Stimulated activated naive CD4-positive, alpha-beta T cell treated with Interleukin-2 at 50 U/mL for 16 hours (primary cell): ENCODE data around the gene MSRB3.
"Not testable (repeated sequence)": the region's sequence is repeated elsewhere in the genome, so short reads cannot be mapped to it uniquely, and the experiment has no call there.

ENCODE experiments used
- DNase-seq: peaks from one replicate; lab custom pipeline; 2025; lab: John Stamatoyannopoulos, UW

MSRB3 gene

GRCh38 chr12:65292241-65292640, 13.8 kb downstream of the MSRB3 start:
- no peak for DNase-seq

GRCh38 chr12:65293735-65294134, 15.3 kb downstream of the MSRB3 start:
- DNase-seq = no peak

- no peak for DNase-seq
Observed at GRCh38 chr12:65294641-65295262, 16.3 kb downstream of the MSRB3 start.

GRCh38 chr12:65296508-65297265, 18.2 kb downstream of the MSRB3 start:
- DNase-seq = no peak

- no peak for DNase-seq
Observed at GRCh38 chr12:65300097-65300496, 21.6 kb downstream of the MSRB3 start.

GRCh38 chr12:65300679-65301349, 22.3 kb downstream of the MSRB3 start:
- no peak for DNase-seq

GRCh38 chr12:65302891-65303290, 24.4 kb downstream of the MSRB3 start:
- DNase-seq = no peak

- DNase-seq = no peak
Observed at GRCh38 chr12:65305346-65305950, 27.0 kb downstream of the MSRB3 start.

- no peak for DNase-seq
Observed at GRCh38 chr12:65306366-65307168, 28.1 kb downstream of the MSRB3 start.

- DNase-seq = no peak
Observed at GRCh38 chr12:65307169-65307501, 28.7 kb downstream of the MSRB3 start.

GRCh38 chr12:65308006-65308405, 29.5 kb downstream of the MSRB3 start:
- no peak for DNase-seq

- no peak for DNase-seq
Observed at GRCh38 chr12:65308601-65309071, 30.2 kb downstream of the MSRB3 start.

- DNase-seq = no peak
Observed at GRCh38 chr12:65311260-65311659, 32.8 kb downstream of the MSRB3 start.

GRCh38 chr12:65313719-65314317, 35.3 kb downstream of the MSRB3 start:
- no peak for DNase-seq

- DNase-seq = not testable (repeated sequence)
Observed at GRCh38 chr12:65315238-65315637, 36.8 kb downstream of the MSRB3 start.

- DNase-seq = no peak
Observed at GRCh38 chr12:65318186-65318685, 39.8 kb downstream of the MSRB3 start.

GRCh38 chr12:65319688-65320200, 41.3 kb downstream of the MSRB3 start:
- no peak for DNase-seq

GRCh38 chr12:65323070-65323469, 44.6 kb downstream of the MSRB3 start:
- DNase-seq = no peak

GRCh38 chr12:65324056-65324455, 45.6 kb downstream of the MSRB3 start:
- no peak for DNase-seq

GRCh38 chr12:65324551-65324950, 46.1 kb downstream of the MSRB3 start:
- DNase-seq = no peak

- no peak for DNase-seq
Observed at GRCh38 chr12:65325183-65325582, 46.7 kb downstream of the MSRB3 start.
